SHP77 (cell line): Measurements from ENCODE around the gene APOLD1.

ENCODE experiments used
- DNase-seq, 2 experiments: peaks; one replicate each; lab custom pipeline; 2025; lab: John Stamatoyannopoulos, UW

The APOLD1 gene

GRCh38 chr12:12839873-12840579 is 54.6 kb downstream of the APOLD1 start:
- no peak for DNase-seq

GRCh38 chr12:12840580-12840899 is 55.1 kb downstream of the APOLD1 start:
- no peak for DNase-seq
